Activated naive CD4-positive, alpha-beta T cell treated with anti-CD3 and anti-CD28 coated beads, Interleukin-2, amount 50 U/mL, for 16 hours (primary cell): Measurements from ENCODE around the gene FUNDC2.

ENCODE experiments used
- DNase-seq: peaks from one replicate; pipeline ENCODE4 v3.0.0-alpha.2; 2020

The FUNDC2 gene

GRCh38 chrX:155023907-155024833 lies 2.5 kb upstream of the FUNDC2 start:
- no peak for DNase-seq

- no peak for DNase-seq
Observed at GRCh38 chrX:155026420-155026726, 271 bp upstream of the FUNDC2 start.

GRCh38 chrX:155027509-155028066 lies 944 bp downstream of the FUNDC2 start:
- DNase-seq = no peak

GRCh38 chrX:155028129-155028528 lies 1.5 kb downstream of the FUNDC2 start:
- DNase-seq = no peak

- no peak for DNase-seq
Observed at GRCh38 chrX:155028877-155029291, 2.2 kb downstream of the FUNDC2 start.

GRCh38 chrX:155031657-155032056 lies 5.0 kb downstream of the FUNDC2 start:
- DNase-seq = no peak

GRCh38 chrX:155035688-155036087 lies 9.0 kb downstream of the FUNDC2 start:
- DNase-seq = no peak

- no peak for DNase-seq
Observed at GRCh38 chrX:155046129-155046810, 19.6 kb downstream of the FUNDC2 start.

GRCh38 chrX:155046811-155047528 lies 20.3 kb downstream of the FUNDC2 start:
- DNase-seq = no peak

- peak; percentile 33 for DNase-seq
Observed at GRCh38 chrX:155048977-155049619, 22.5 kb downstream of the FUNDC2 start.

GRCh38 chrX:155052738-155053498 lies 26.3 kb downstream of the FUNDC2 start:
- no peak for DNase-seq

- no peak for DNase-seq
Observed at GRCh38 chrX:155053656-155054055, 27.0 kb downstream of the FUNDC2 start.

- no peak for DNase-seq
Observed at GRCh38 chrX:155054255-155054654, 27.6 kb downstream of the FUNDC2 start.

GRCh38 chrX:155055494-155055893 lies 28.9 kb downstream of the FUNDC2 start:
- no peak for DNase-seq

GRCh38 chrX:155056471-155056870 lies 29.8 kb downstream of the FUNDC2 start:
- DNase-seq = no peak

- peak; percentile 37 for DNase-seq
Observed at GRCh38 chrX:155056877-155057792, 30.5 kb downstream of the FUNDC2 start.

- DNase-seq = no peak
Observed at GRCh38 chrX:155061760-155062159, 35.1 kb downstream of the FUNDC2 start.

GRCh38 chrX:155065035-155065734 lies 38.5 kb downstream of the FUNDC2 start:
- no peak for DNase-seq

- DNase-seq = no peak
Observed at GRCh38 chrX:155068165-155068564, 41.5 kb downstream of the FUNDC2 start.

- no peak for DNase-seq
Observed at GRCh38 chrX:155069414-155069813, 42.8 kb downstream of the FUNDC2 start.
